GM12878 (cell line): Measurements from ENCODE around the gene TSC22D3. TPM values are rescaled to one million over a fixed set of nuclear protein-coding genes. Genes with fewer than 3 reads are reported as not detected.
A peak's percentile ranks its signal among the peaks of the same experiment; 100 is the strongest.

ENCODE experiments used
- ATAC-seq: fragments of 200-7000 bp; cut with Tn5 transposase; 3 replicates; pipeline ENCODE4 v1.9.1; 2020; ENCODE audit warnings: mild to moderate bottlenecking, moderate library complexity
- BruUV-seq: library from RNA; stranded (reverse); fragments of 400-500 nt; replicated peaks from 2 replicates; lab custom pipeline; 2021; lab: Mats Ljungman, UMichigan
- CTCF ChIA-PET: fragments of 300-600 bp; sonication (Branson Sonifier 250); formaldehyde crosslinking; extraction: SDS; loops from one replicate; lab custom pipeline; 2021; ENCODE audit warnings: inconsistent platforms; lab: Yijun Ruan, JAX
- POLR2A ChIA-PET: fragments of 350-600 bp; formaldehyde crosslinking; extraction: SDS; loops from one replicate; lab custom pipeline; 2021; ENCODE audit warnings: inconsistent platforms; lab: Charles Lee
- RAD21 ChIA-PET: fragments of 300-600 bp; sonication (Branson Sonifier 250); formaldehyde crosslinking; loops from one replicate; lab custom pipeline; 2023; ENCODE audit warnings: antibody characterized with exemption; ENCODE audit not compliant: unreplicated experiment; lab: Charles Lee
- SMC1A ChIA-PET: fragments of 300-600 bp; sonication (Branson Sonifier 250); formaldehyde crosslinking; loops from one replicate; lab custom pipeline; 2023; ENCODE audit not compliant: unreplicated experiment, uncharacterized antibody; lab: Charles Lee
- DNase-seq: peaks from one replicate; pipeline ENCODE4 v3.0.0-alpha.2; 2011; ENCODE audit warnings: low read depth, low spot score
- FAIRE-seq: peaks from 3 replicates; lab custom pipeline; 2011; peaks lifted over from hg19 to GRCh38; lab: Jason Lieb, UNC
- H2AFZ ChIP-seq: 2 replicates; pipeline ENCODE4 v1.6.0; 2011; ENCODE audit warnings: low read depth, low read length, control low read depth; ENCODE audit not compliant: control insufficient read depth
- H3K27ac ChIP-seq: 2 replicates; pipeline ENCODE4 v1.5.1; 2011; ENCODE audit warnings: control low read depth; ENCODE audit not compliant: control insufficient read depth, insufficient read depth
- H3K27me3 ChIP-seq, 2 experiments: replicated peaks in 1 of 2; 2 replicates each; pipeline versions ENCODE4 v1.6.0 to v1.6.1; 2011; ENCODE audit warnings: low read length in 1 of 2; ENCODE audit not compliant: control insufficient read depth in 2 of 2, insufficient read depth in 2 of 2
- H3K36me3 ChIP-seq, 2 experiments: 2 replicates each; pipeline ENCODE4 v1.5.1; 2011; ENCODE audit warnings: low read length in 1 of 2; ENCODE audit not compliant: control insufficient read depth in 2 of 2, insufficient read depth in 2 of 2
- H3K4me1 ChIP-seq: 2 replicates; pipeline ENCODE4 v1.6.1; 2011; ENCODE audit warnings: mild to moderate bottlenecking, low read length, moderate library complexity, mixed read lengths; ENCODE audit not compliant: control insufficient read depth, insufficient read depth
- H3K4me2 ChIP-seq: 2 replicates; pipeline ENCODE4 v1.6.0; 2011; ENCODE audit warnings: control low read depth; ENCODE audit not compliant: control insufficient read depth, insufficient read depth
- H3K4me3 ChIP-seq: fragments of 200-600 bp; sonication (generic); 2 replicates; pipeline ENCODE4 v1.5.1; 2016
- H3K79me2 ChIP-seq: 2 replicates; pipeline ENCODE4 v1.6.0; 2011; ENCODE audit warnings: low read length; ENCODE audit not compliant: control insufficient read depth, insufficient read depth
- H3K9ac ChIP-seq: 2 replicates; pipeline ENCODE4 v1.8.0; 2011; ENCODE audit warnings: low read length, control low read depth, mixed read lengths; ENCODE audit not compliant: control insufficient read depth, insufficient read depth
- H3K9me3 ChIP-seq: replicated peaks from 3 replicates; pipeline ENCODE4 v1.5.1; 2011; ENCODE audit warnings: mild to moderate bottlenecking, low read length; ENCODE audit not compliant: control insufficient read depth, insufficient read depth
- H4K20me1 ChIP-seq: 2 replicates; pipeline ENCODE4 v1.6.0; 2011; ENCODE audit not compliant: control insufficient read depth, insufficient read depth
- ATF7 ChIP-seq: fragments of 450-650 bp; IDR thresholded peaks from 2 replicates; pipeline ENCODE4 v1.6.1; 2016; ENCODE audit warnings: low read depth, mild to moderate bottlenecking
- EED ChIP-seq: sonication (generic); IDR thresholded peaks from 2 replicates; pipeline ENCODE4 v1.6.1; 2016; ENCODE audit warnings: antibody characterized with exemption, low read depth
- ESRRA ChIP-seq: IDR thresholded peaks from 2 replicates; pipeline ENCODE4 v1.6.1; 2012; ENCODE audit warnings: mild to moderate bottlenecking, low read length, improper control_type of control experiment
- JUND ChIP-seq: IDR thresholded peaks from 2 replicates; pipeline ENCODE4 v1.6.1; 2012; ENCODE audit warnings: low read depth, mild to moderate bottlenecking, low read length, improper control_type of control experiment, moderate library complexity
- KLF5 ChIP-seq: fragments of 450-650 bp; IDR thresholded peaks from 2 replicates; pipeline ENCODE4 v1.6.1; 2014; ENCODE audit warnings: mild to moderate bottlenecking; ENCODE audit not compliant: partially characterized antibody
- MTA2 ChIP-seq: fragments of 450-650 bp; IDR thresholded peaks from 2 replicates; pipeline ENCODE4 v1.6.1; 2016; ENCODE audit warnings: low read depth, mild to moderate bottlenecking, moderate library complexity
- MXI1 ChIP-seq: fragments of 150-350 bp; IDR thresholded peaks from 2 replicates; pipeline ENCODE4 v1.6.1; 2011; ENCODE audit warnings: low read depth, mild to moderate bottlenecking, inconsistent platforms, low read length, improper control_type of control experiment
- PAX5 ChIP-seq: IDR thresholded peaks from 2 replicates; pipeline ENCODE4 v1.6.1; 2011; ENCODE audit warnings: low read depth, low read length, borderline replicate concordance
- RAD21 ChIP-seq: IDR thresholded peaks from 2 replicates; pipeline ENCODE4 v1.6.1; 2011; ENCODE audit warnings: mild to moderate bottlenecking, low read depth, low read length, moderate library complexity; ENCODE audit not compliant: insufficient read depth
- SP1 ChIP-seq: IDR thresholded peaks from one replicate; pipeline ENCODE4 v1.6.1; 2011; ENCODE audit warnings: low read depth, low read length
- TBL1XR1 ChIP-seq: IDR thresholded peaks from 2 replicates; pipeline ENCODE4 v1.6.1; 2012; ENCODE audit warnings: low read depth, low read length, improper control_type of control experiment
- ZBED1 ChIP-seq: IDR thresholded peaks from 2 replicates; pipeline ENCODE4 v1.6.1; 2016; ENCODE audit warnings: borderline replicate concordance
- WGBS: methylation state at CpG from one replicate; pipeline ENCODE4 v1.1.6; 2016; ENCODE audit warnings: low lambda C conversion rate; ENCODE audit not compliant: insufficient replicate concordance, insufficient coverage; ENCODE audit errors: missing lambda C conversion rate; 5-methylcytosine and 5-hydroxymethylcytosine counted together
- in situ Hi-C: fragments of 300-500 bp; cut with MboI; formaldehyde crosslinking; loops from 9 replicates; pipeline ENCODE4 v1.14.3; 2018; ENCODE audit warnings: mixed read lengths
- intact Hi-C: fragments of 100-400 bp; cut with micrococcal nuclease; formaldehyde crosslinking; loops from one replicate; pipeline ENCODE4 v1.14.2; 2022; ENCODE audit not compliant: unreplicated experiment
- polyA plus RNA-seq, 11 experiments: library from polyadenylated mRNA; depleted of rRNA in 4 of 11; unstranded in 6 of 11; stranded (reverse) in 5 of 11; fragments of >200 nt; fragmentation: Nextera tagmentation in 4 of 11; fragmentation: Illumina TruSeq in 1 of 11; extraction: Ambion mirVana in 4 of 11; extraction: Trizol in 1 of 11; gene quantifications; 1 replicate in 1 of 11; 2 replicates in 10 of 11; pipeline versions ENCODE4 v1.2.1 to v1.2.3, GENCODE V29; 2011 to 2016; ENCODE audit warnings: inconsistent platforms in 2 of 11, missing spikeins in 2 of 11, low read depth in 1 of 11
- total RNA-seq, 4 experiments: library from RNA; depleted of rRNA in 3 of 4; stranded (reverse); fragments of >200 nt in 3 of 4; fragmentation: Illumina TruSeq in 1 of 4; extraction: Trizol in 1 of 4; gene quantifications; 2 replicates each; pipeline versions ENCODE4 v1.2.1 to v1.2.3, GENCODE V29; 2013 to 2021
- TF ChIP-seq, protein P1 (sequence below): fragments of 450-650 bp; IDR thresholded peaks from 2 replicates; pipeline ENCODE4 v1.6.1; 2016; ENCODE audit warnings: mild to moderate bottlenecking
- TF ChIP-seq, protein P2 (sequence below): fragments of 450-650 bp; IDR thresholded peaks from 2 replicates; pipeline ENCODE4 v1.6.1; 2017; ENCODE audit warnings: low read depth, mild to moderate bottlenecking, moderate library complexity
- TF ChIP-seq, protein P3 (sequence below): IDR thresholded peaks from 2 replicates; pipeline ENCODE4 v1.6.1; 2011; ENCODE audit warnings: borderline replicate concordance, low read depth, mild to moderate bottlenecking, moderate library complexity, low read length; ENCODE audit not compliant: insufficient read depth, poor library complexity, severe bottlenecking
- TF ChIP-seq, protein P4 (sequence below): fragments of 450-650 bp; IDR thresholded peaks from 2 replicates; pipeline ENCODE4 v1.6.1; 2017; ENCODE audit warnings: mild to moderate bottlenecking, low read depth, inconsistent platforms; ENCODE audit not compliant: poor library complexity, severe bottlenecking

Gene TSC22D3
- total and polyA plus RNA-seq, 10 of the 15 experiments (the other 5 are each of a cell fraction or from before 2014, with no cell fraction given) = 4.6 to 122 (median 16.1) TPM

DNA sequence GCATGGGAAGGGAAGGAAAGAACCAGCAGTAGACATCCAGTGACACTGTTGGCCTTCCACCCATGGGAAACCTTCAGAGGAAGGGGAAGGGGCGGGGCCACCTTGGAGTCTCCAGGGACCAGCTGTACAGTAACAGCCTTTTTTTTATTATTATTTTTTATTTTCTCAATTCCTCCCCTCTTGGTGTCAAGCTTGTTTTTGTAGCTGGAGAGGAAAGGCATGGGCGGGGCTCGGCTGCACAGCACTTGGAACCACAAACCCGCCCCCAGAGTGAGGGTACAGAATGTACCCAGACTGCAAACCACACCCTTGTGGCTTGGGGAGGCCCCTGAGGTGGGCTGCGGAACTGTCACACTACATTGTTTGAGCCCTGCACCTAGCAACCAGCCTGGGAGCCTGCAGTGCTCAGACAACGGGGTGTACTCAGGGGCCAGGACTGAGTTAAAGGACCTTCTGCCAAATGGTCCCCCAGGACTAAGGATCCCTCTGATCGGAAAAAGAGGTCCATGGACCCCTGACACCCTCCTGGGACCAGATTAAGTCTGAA lies 101.6 kb downstream of the TSC22D3 start:
- WGBS = 2% methylated on average over 7 of the region's 7 CpGs
- in situ Hi-C loops = no loop called here
- TF ChIP-seq, protein P1, sequence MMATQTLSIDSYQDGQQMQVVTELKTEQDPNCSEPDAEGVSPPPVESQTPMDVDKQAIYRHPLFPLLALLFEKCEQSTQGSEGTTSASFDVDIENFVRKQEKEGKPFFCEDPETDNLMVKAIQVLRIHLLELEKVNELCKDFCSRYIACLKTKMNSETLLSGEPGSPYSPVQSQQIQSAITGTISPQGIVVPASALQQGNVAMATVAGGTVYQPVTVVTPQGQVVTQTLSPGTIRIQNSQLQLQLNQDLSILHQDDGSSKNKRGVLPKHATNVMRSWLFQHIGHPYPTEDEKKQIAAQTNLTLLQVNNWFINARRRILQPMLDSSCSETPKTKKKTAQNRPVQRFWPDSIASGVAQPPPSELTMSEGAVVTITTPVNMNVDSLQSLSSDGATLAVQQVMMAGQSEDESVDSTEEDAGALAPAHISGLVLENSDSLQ = peak; percentile 50; the same call in 1 of the 2 replicates
- peak; percentile 12 for TF ChIP-seq SP1
- peak; percentile 46; the same call in 1 of the 2 replicates for TF ChIP-seq MTA2
- no peak for TF ChIP-seq RAD21
- no peak for TF ChIP-seq EED
- TF ChIP-seq, protein P2, sequence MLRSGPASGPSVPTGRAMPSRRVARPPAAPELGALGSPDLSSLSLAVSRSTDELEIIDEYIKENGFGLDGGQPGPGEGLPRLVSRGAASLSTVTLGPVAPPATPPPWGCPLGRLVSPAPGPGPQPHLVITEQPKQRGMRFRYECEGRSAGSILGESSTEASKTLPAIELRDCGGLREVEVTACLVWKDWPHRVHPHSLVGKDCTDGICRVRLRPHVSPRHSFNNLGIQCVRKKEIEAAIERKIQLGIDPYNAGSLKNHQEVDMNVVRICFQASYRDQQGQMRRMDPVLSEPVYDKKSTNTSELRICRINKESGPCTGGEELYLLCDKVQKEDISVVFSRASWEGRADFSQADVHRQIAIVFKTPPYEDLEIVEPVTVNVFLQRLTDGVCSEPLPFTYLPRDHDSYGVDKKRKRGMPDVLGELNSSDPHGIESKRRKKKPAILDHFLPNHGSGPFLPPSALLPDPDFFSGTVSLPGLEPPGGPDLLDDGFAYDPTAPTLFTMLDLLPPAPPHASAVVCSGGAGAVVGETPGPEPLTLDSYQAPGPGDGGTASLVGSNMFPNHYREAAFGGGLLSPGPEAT = 0 out of 2 replicates have a peak, but pooled peaks have one; percentile 18
- peak; percentile 69; the same call in 1 of the 2 replicates for TF ChIP-seq PAX5
- TF ChIP-seq, protein P3, sequence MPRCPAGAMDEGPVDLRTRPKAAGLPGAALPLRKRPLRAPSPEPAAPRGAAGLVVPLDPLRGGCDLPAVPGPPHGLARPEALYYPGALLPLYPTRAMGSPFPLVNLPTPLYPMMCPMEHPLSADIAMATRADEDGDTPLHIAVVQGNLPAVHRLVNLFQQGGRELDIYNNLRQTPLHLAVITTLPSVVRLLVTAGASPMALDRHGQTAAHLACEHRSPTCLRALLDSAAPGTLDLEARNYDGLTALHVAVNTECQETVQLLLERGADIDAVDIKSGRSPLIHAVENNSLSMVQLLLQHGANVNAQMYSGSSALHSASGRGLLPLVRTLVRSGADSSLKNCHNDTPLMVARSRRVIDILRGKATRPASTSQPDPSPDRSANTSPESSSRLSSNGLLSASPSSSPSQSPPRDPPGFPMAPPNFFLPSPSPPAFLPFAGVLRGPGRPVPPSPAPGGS = peak; percentile 66
- TF ChIP-seq, protein P4, sequence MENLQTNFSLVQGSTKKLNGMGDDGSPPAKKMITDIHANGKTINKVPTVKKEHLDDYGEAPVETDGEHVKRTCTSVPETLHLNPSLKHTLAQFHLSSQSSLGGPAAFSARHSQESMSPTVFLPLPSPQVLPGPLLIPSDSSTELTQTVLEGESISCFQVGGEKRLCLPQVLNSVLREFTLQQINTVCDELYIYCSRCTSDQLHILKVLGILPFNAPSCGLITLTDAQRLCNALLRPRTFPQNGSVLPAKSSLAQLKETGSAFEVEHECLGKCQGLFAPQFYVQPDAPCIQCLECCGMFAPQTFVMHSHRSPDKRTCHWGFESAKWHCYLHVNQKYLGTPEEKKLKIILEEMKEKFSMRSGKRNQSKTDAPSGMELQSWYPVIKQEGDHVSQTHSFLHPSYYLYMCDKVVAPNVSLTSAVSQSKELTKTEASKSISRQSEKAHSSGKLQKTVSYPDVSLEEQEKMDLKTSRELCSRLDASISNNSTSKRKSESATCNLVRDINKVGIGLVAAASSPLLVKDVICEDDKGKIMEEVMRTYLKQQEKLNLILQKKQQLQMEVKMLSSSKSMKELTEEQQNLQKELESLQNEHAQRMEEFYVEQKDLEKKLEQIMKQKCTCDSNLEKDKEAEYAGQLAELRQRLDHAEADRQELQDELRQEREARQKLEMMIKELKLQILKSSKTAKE = peak; percentile 85
- 0 out of 2 replicates have a peak, but pooled peaks have one; percentile 27 for TF ChIP-seq ESRRA
- TF ChIP-seq MXI1 = peak; percentile 72
- no peak for TF ChIP-seq ZBED1
- no peak for TF ChIP-seq KLF5
- TF ChIP-seq ATF7 = peak; percentile 24; the same call in 1 of the 2 replicates
- peak; percentile 82 for TF ChIP-seq TBL1XR1
- TF ChIP-seq JUND = 0 out of 2 replicates have a peak, but pooled peaks have one; percentile 11

More for the DNA sequence above, 101.6 kb downstream of the TSC22D3 start:
- peak; percentile 79 for DNase-seq
- peak overlapping the region; percentile 60 for H3K27ac ChIP-seq
- no peaks in the 10 kb centered on the region for H3K9me3 ChIP-seq
- peak; percentile 78 for FAIRE-seq
- H3K4me1 ChIP-seq = peaks cover 19% of the 10 kb centered on the region
- BruUV-seq = no TSS peak
- H2AFZ ChIP-seq = no peak overlapping the region
- no peaks in the 10 kb centered on the region for H4K20me1 ChIP-seq
- peaks cover 4% of the 10 kb centered on the region for H3K79me2 ChIP-seq
- H3K36me3 ChIP-seq = no peaks in the 10 kb centered on the region
- ChIA-PET POLR2A (interaction anchor here (0.6 to 10.5 kb wide), 6 partner anchors 27 to 103 kb away, joined by 3 to 287 read pairs (median 8); partner anchors contain the start of genes NCBP2L and TSC22D3), CTCF (interaction anchor here (0.7 to 8.6 kb wide), 21 partner anchors 12 to 102 kb away, joined by 3 to 273 read pairs (median 5); partner anchors contain the start of genes NCBP2L and TSC22D3), RAD21 (interaction anchor here (0.7 to 11.2 kb wide), 21 partner anchors 10 to 282 kb away, joined by 3 to 444 read pairs (median 6); partner anchors contain the start of genes NCBP2L, PRPS1 and TSC22D3), SMC1A (interaction anchor here (1.0 to 8.6 kb wide), 13 partner anchors 12 to 105 kb away, joined by 3 to 425 read pairs (median 8); partner anchors contain the start of genes NCBP2L, PRPS1 and TSC22D3)
- H3K27me3 ChIP-seq = no peaks in the 10 kb centered on the region
- peak; percentile 87 for ATAC-seq
- intact Hi-C loops = loop anchor here (1.0 kb wide), 3 partner anchors 37 to 103 kb away; partner anchors contain the start of gene NCBP2L
- H3K9ac ChIP-seq = no peak overlapping the region
- H3K4me3 ChIP-seq = peak overlapping the region; percentile 54
- H3K4me2 ChIP-seq = peak overlapping the region; percentile 82
